HG03469 (cell line): ENCODE measurements around the gene GLDN.

ENCODE experiments used
- ATAC-seq: cut with Tn5 transposase; IDR thresholded peaks from one replicate; pipeline ENCODE4 v1.9.1; 2021; ENCODE audit warnings: mild to moderate bottlenecking, moderate library complexity, moderate number of reproducible peaks; ENCODE audit not compliant: unreplicated experiment

Gene GLDN

DNA sequence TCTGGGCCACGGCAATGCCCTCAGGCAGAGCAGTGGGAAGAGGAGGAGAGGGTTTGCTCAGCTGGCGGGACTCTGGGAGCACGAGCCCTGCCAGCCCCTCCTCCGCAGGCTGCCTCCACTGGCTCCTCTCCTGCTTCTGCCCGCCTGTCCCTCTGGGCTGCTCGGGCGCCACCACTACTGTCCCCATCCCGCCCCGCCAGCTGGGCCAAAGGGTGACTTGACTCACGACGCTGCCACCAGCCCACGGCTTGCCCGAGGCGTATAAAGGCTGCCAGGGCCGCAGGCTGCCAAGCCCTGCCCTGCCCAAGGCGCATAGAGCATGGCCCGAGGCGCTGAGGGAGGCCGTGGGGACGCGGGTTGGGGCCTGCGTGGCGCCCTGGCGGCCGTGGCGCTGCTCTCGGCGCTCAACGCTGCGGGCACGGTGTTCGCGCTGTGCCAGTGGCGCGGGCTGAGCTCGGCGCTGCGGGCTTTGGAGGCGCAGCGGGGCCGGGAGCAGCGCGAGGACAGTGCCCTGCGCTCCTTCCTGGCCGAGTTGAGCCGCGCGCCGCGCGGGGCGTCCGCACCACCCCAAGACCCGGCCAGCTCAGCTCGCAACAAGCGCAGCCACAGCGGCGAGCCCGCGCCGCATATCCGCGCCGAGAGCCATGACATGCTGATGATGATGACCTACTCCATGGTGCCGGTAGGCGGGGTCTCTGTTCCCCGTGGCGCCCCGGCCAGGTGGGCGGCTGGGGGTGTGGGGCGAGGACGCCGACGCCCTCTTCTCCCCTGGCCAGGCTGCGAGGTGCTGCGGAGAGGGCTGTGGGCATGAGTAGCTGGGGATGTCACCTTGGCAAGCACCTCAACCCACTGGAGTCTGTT, at the start of gene GLDN:
TSS of gene GLDN (plus strand) at position 290 of the 861 bp plus-strand sequence. CDS start at position 320, 30 bp downstream.
- no peak for ATAC-seq

DNA sequence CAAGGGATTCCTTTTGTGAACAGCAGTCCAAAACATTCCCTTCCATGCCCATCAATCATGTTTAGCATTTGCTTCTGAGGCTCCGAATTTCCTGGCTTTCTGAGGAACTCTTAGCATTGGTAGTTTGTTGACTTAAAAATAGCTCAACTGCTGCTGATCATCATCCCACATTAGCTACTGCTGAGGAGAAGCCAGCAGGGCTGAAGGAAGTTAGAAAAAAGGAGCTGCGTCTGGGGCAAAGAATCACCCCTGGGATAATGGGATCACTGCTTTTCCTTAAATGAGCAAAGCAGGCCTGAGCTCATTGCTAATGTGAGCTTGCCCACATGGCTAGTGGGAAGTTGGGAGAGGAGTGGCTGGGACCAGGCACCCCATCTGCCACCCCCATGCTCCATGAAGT, 42.8 kb upstream of the GLDN start:
- ATAC-seq, result no peak

DNA sequence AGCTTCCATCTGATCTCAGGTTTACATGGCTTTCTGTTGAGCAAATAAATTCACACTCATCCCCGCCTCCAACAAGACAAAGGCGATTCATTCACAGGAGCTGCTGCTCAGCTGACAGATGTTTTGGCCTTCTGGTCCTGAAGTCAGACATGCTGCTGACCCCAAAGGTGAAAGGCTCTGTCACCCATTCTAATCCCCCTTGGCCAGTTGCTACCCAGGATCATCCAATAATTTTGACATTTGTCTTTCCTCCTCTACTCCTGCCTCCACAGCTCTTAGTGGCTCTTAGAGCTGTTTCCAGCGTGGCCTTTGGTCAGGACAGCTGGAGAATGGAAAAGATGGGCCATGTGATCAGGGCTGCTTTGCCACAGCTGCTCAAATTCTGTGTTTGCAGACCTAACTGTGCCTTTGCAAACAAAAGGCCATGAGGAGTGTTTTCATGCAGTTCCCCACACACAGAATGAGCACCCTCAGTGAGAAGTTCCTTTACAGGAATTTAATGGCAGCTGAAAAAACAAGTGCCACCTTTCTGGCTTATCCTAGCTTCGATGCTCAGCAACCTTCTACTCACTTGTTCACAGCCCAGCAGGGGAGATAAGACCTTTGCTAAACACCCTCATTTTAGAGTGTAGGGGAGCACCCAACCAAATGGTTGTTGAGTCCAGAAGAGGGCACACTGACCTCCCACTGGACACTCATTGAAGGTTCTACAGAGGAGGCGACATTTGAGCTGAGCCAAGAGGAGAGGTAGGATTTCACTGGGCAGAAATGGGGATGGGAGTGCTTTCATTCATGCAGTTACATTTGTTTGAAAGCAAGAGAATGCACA, 42.1 kb upstream of the GLDN start:
- no peak for ATAC-seq

DNA sequence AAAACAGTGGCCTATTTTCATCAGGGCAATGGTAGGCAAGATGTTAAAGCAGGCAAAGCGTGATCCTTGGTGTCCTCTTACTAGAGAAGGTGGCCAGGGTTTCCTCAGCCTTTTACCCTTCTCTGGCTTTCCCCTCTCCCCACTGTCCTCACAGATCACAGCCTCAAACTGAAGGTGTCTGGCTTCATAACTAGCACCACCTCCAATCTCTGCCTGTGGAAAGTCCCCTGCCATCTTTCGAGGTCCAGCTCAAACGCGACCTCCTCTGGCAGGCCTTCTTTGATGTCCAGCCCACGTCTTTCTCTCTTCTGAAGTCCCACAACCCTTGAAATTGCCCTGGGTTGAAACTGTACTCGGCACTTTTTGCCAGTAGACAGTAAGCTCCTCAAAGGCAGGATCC, 39.0 kb upstream of the GLDN start:
- ATAC-seq, result no peak

GRCh38 chr15:51303462-51303980, 37.9 kb upstream of the GLDN start:
- ATAC-seq, result no peak

- no peak for ATAC-seq
Measured at GRCh38 chr15:51307325-51307724, 34.1 kb upstream of the GLDN start.

- ATAC-seq, result no peak
Measured at GRCh38 chr15:51307811-51308210, 33.6 kb upstream of the GLDN start.

DNA sequence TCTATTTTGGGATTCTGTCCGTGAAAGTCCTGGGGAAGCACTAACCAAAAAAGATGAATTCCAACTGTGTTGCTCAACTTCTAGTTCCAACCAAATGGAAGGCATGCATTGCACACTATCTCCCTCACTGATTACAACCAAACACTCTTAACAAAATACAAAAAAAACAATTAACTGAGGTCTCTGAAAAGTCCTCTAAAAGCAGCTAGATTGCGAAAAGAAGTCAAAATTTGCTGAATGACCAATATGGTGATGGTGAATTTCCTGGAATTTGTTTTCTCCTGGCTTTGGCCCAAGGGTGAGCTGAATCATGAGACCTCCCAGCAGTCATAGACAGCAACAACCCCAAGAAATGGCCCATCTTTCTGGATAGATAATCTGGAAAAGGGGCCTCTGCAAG, 31.4 kb upstream of the GLDN start:
- no peak for ATAC-seq

- ATAC-seq, result no peak
Measured at GRCh38 chr15:51311510-51311909, 29.9 kb upstream of the GLDN start.

GRCh38 chr15:51312166-51313073, 29.0 kb upstream of the GLDN start:
- ATAC-seq, result no peak

DNA sequence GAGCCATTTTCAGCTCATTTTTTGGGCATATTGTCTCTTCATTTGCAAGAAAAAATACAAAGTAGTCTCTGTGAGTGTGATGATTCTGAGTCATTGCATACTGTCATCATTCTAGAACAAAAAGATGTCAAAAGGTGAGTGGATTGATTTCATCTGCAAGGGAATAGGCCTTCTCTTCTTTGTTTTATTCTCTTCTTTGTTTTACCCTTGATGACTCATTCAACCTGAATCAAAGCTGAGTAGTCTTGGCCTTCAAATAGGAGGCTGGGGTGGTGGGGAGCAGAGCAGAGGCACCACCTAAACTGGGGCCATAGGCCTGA, 28.4 kb upstream of the GLDN start:
- ATAC-seq, result no peak

- ATAC-seq, result no peak
Measured at GRCh38 chr15:51313644-51314280, 27.7 kb upstream of the GLDN start.

GRCh38 chr15:51314391-51315337, 26.8 kb upstream of the GLDN start:
- no peak for ATAC-seq

- no peak for ATAC-seq
Measured at GRCh38 chr15:51315726-51316125, 25.7 kb upstream of the GLDN start.

DNA sequence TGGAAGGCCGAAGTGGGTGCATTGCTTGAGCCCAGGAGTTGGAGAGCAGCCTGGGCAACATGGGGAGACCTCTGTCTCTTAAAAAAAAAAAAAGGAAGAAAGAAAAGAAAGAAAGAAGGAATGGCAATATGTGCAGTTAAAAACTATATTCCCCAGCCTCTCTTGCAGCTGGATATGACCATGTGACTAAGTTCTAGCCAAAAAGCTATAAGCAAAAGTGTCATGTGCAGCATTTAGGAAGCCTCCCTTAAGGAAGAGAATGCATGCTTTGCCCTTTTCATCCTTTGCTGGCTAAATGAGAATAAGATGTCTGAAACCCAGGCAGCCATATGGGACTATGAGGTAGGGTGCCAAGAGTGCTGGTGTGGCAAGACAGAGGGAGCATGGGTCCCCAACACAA, 24.8 kb upstream of the GLDN start:
- ATAC-seq, result no peak

DNA sequence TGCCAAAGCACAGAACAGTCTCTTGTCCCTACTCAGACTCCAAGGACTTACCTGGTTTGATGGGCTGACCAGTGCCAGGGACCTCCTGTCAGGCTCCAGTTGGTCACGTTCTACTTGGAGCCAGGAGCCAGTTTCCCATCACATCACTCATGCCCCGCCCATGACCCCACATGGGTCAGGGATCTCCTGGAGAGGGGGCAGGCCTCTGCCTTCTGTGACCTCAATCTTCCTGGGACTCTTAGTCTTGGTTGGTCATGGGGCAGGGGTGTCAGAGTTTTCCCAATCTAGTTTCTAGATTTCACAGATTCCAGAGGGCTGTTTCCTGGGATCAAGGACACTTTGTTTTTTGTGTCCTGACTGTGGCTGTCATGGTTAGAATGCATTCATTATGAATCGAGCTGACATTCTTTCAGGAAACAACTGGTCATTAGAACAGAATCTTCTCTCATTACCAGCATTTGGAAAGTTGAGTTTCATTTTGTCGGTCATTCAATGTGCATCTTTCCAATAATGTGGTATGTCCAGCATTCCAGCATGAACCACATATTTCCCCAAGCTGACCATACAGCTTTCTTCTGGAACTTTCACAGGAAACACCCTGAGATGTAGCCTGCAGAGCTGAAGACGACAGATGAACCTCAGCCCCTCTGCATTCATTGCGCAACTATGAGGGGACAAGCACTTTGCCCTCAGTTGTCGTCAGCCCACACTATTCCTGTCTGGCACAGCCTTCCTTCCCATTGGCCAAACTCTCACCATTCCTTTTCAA, 22.9 kb upstream of the GLDN start:
- no peak for ATAC-seq

DNA sequence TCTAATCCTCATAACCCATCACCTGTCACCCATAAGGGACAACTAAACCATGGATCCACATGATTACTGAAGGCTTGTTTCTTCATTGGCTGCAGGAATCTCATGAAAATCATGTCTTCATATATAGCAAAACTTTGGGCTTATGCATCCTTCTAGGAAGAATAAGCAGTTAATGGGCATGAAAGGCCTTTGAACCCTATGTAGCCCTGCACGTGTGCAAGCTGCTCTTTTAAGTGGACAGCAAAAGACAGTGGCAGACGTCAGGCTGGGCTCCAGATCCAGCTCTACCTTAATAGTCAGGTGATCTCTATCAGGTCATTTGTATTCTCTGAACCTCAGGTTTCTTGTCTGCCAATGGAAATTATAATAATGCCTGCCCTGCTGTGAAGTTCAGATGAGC, 21.9 kb upstream of the GLDN start:
- no peak for ATAC-seq

- ATAC-seq, result no peak
Measured at GRCh38 chr15:51320843-51321242, 20.6 kb upstream of the GLDN start.

- no peak for ATAC-seq
Measured at GRCh38 chr15:51321316-51321715, 20.1 kb upstream of the GLDN start.
